Measurements from ENCODE around the gene ATP1B1.

ATP1B1 gene

DNA sequence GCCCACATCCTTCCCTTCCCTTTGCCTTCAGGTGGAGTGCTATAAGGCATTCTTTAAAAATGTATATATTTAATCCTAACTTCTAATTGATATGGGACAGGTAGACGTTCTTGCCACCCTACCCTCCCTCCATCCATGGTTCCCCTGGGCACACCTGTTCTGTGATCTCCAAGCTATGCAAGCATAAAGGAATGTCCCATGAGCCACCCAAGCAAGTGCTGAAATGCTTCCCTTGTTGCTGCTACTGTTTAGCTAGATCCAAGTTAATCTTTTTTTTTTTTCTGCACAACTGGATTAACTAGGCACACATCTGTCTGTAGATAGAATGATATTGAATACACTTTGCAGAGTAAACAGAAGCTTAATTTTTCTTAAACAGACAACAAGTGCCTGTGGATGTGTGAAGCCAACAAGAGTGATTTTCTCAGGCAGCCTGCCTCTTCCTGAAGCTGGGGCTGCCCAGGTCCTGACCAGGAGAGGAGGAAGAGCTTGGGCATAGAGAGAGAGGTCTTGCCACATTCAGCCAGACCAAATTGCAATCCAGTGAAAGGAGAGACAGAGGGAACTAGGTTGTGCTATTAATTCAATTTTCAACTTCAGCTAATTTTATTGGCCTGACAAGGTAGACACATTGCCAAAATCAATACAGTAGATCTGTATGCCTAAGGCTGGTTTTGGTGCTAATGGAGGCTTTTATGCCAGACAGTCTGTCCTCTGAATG lies 28.2 kb upstream of the ATP1B1 start:
- H3K36me3 ChIP-seq (ENCODE audit: insufficient read depth, low read length): no peaks in the 10 kb centered on the region
- no peaks in the 10 kb centered on the region for H3K4me1 ChIP-seq (ENCODE audit: control insufficient read depth, insufficient read depth, low read length, unreplicated experiment)
- H3K79me2 ChIP-seq (ENCODE audit: control insufficient read depth, insufficient read depth, low read length, unreplicated experiment): no peaks in the 10 kb centered on the region
- H3K27me3 ChIP-seq (ENCODE audit: insufficient read depth, low read length): no peaks in the 10 kb centered on the region
- H2AFZ ChIP-seq (ENCODE audit: low read length, unreplicated experiment): no peak overlapping the region
- no peak overlapping the region for H3K27ac ChIP-seq (ENCODE audit: low read depth, low read length)
- no peak overlapping the region for H3K4me3 ChIP-seq (ENCODE audit: low read depth, low read length)

DNA sequence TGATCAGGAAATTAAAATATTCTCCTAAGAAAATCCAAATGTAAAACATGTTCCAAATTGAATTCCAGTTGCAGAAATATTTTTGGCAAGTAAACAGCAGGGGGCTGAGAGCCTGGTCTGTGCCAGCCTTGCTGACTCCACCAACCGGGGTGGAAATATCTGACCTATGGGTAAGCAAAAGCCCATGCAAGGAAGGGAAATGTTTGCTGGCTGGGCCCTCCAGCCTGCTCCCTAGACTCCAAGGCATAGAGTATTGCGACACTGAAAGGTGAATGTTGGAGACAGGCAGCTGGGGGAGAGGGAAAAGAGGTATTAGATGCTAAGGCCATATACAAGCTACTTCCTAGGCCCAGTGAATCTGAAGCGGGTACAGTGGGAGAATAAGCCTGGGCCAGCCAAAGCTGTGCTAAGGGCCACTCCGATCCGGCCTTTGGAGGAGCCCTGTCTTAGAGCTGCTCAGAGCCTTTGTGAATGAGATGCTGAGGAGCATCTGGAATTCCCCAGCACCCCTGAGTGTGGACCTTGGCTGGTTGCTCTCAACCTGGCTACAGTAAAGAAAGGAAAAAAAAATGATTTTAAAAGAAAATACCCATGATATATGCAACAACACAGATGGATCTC lies 24.9 kb upstream of the ATP1B1 start:
- Histone ChIP-seq H3K4me1 (ENCODE audit: control insufficient read depth, insufficient read depth, low read length, unreplicated experiment) (no peaks in the 10 kb centered on the region), H3K79me2 (ENCODE audit: control insufficient read depth, insufficient read depth, low read length, unreplicated experiment) (no peaks in the 10 kb centered on the region), H3K27ac (ENCODE audit: low read depth, low read length) (no peak overlapping the region), H3K36me3 (ENCODE audit: insufficient read depth, low read length) (no peaks in the 10 kb centered on the region), H3K27me3 (ENCODE audit: insufficient read depth, low read length) (no peaks in the 10 kb centered on the region), H2AFZ (ENCODE audit: low read length, unreplicated experiment) (no peak overlapping the region), H3K4me3 (ENCODE audit: low read depth, low read length) (no peak overlapping the region)

DNA sequence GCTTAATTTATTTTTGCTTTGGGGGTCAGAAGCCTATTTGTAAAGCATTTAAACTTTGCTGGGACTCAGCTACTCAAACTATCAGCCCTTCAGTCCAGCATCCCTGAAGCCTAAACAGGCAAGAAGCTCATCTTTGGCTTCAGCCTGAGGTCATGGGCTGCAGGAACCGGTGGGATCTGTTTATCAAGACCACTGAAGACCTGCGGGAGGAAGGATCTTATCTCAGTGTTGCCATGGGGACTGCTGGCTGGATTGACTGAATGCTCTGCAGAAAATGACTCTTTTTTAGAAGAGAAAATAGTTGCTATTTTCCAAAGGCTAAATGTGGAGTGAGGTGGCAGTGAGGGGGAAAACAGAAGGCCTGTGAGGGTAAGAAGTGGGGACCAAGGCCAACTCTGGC lies 20.6 kb upstream of the ATP1B1 start:
- Histone ChIP-seq H3K36me3 (ENCODE audit: insufficient read depth, low read length) (no peaks in the 10 kb centered on the region), H3K79me2 (ENCODE audit: control insufficient read depth, insufficient read depth, low read length, unreplicated experiment) (no peaks in the 10 kb centered on the region), H3K4me1 (ENCODE audit: control insufficient read depth, insufficient read depth, low read length, unreplicated experiment) (no peaks in the 10 kb centered on the region), H3K27me3 (ENCODE audit: insufficient read depth, low read length) (peaks cover 5% of the 10 kb centered on the region; the same call in 1 of the 2 replicates), H2AFZ (ENCODE audit: low read length, unreplicated experiment) (no peak overlapping the region), H3K4me3 (ENCODE audit: low read depth, low read length) (no peak overlapping the region), H3K27ac (ENCODE audit: low read depth, low read length) (no peak overlapping the region)

DNA sequence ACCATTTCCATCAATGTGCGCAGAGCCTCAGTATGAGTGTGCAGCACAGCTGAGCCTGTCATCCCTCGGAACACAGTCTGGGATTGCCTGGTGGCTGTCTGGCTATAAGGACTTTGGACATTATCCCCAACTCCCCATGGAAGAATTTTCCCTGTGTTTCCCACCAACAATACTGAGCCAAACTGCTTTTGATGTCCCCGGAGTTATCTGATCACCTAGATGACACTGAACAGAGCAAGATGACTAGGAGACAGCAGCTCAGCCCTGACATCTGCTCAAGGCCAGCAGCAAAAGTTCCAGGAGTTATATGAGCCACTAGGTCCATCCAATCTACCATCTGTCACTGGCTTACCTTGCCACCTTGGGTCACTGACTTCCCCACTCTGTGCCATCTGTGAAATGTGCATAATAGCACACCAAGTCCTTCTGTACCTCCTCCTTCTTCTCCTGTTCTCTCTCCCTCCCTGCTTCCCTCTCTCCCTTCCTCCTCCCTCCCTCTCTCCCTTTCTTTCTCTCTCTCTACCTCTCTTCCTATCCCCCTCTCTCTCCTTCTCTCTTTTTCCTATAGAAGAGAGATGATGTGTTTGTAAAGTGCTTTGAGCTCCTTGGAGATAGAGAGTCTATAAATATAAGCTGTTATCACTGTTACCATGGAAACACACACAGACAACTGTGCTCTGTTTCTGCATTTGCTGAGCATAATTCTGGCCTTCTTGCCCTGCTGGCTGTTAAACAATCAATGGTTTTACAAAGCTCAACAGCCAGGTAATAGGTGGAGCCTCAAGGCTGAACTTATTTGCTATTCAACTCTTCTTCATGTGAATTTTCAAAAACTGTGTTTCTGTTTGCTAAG lies 19.7 kb upstream of the ATP1B1 start:
- no peak overlapping the region for H2AFZ ChIP-seq (ENCODE audit: low read length, unreplicated experiment)
- H3K27ac ChIP-seq (ENCODE audit: low read depth, low read length): no peak overlapping the region
- H3K36me3 ChIP-seq (ENCODE audit: insufficient read depth, low read length): no peaks in the 10 kb centered on the region
- H3K79me2 ChIP-seq (ENCODE audit: control insufficient read depth, insufficient read depth, low read length, unreplicated experiment): no peaks in the 10 kb centered on the region
- H3K4me3 ChIP-seq (ENCODE audit: low read depth, low read length): no peak overlapping the region
- peaks cover 10% of the 10 kb centered on the region for H3K27me3 ChIP-seq (ENCODE audit: insufficient read depth, low read length)
- no peaks in the 10 kb centered on the region for H3K4me1 ChIP-seq (ENCODE audit: control insufficient read depth, insufficient read depth, low read length, unreplicated experiment)

DNA sequence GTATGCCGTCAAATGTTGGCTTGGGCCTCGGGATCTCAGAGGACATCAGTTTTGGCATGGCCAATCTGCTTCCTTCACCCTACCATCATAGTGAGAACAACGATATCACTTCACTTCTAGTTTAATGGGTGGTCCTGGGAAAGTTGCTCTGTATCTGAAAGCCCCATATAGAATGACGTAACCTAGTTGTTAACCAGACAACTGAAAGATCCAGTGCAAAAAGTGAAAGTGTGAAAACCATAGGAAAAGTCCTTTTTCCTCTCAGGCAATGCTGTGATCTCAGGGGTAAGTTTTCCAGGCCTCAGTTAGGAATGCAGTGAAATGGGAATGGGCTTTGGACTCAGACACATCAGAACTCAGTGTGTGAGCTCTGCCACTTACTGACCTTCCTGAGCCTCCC lies 18.6 kb upstream of the ATP1B1 start:
- Histone ChIP-seq H3K4me3 (ENCODE audit: low read depth, low read length) (no peak overlapping the region), H3K27ac (ENCODE audit: low read depth, low read length) (no peak overlapping the region), H3K79me2 (ENCODE audit: control insufficient read depth, insufficient read depth, low read length, unreplicated experiment) (no peaks in the 10 kb centered on the region), H2AFZ (ENCODE audit: low read length, unreplicated experiment) (no peak overlapping the region), H3K4me1 (ENCODE audit: control insufficient read depth, insufficient read depth, low read length, unreplicated experiment) (no peaks in the 10 kb centered on the region), H3K36me3 (ENCODE audit: insufficient read depth, low read length) (no peaks in the 10 kb centered on the region), H3K27me3 (ENCODE audit: insufficient read depth, low read length) (peaks cover 12% of the 10 kb centered on the region)

DNA sequence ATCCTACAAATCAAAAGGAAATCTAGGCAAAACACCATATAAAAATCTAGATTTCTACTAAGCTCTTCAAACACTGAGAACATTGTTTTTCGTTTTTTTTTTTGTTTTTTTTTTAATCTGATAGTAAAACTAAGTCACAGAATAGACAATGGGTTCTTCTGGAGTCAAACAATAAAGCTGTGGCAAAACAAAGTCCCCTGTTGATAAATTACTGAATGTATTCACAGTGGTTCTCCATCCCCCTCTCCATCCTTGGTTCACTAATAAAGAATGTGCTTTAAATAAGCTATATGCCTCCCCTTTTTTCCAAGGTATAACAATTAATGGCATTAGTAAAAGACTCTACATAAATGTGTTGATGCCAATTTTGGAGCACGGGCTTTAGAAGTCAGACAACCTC lies 16.7 kb upstream of the ATP1B1 start:
- Histone ChIP-seq H3K27me3 (ENCODE audit: insufficient read depth, low read length) (peaks cover 18% of the 10 kb centered on the region), H3K79me2 (ENCODE audit: control insufficient read depth, insufficient read depth, low read length, unreplicated experiment) (no peaks in the 10 kb centered on the region), H3K4me3 (ENCODE audit: low read depth, low read length) (no peak overlapping the region), H3K27ac (ENCODE audit: low read depth, low read length) (no peak overlapping the region), H3K4me1 (ENCODE audit: control insufficient read depth, insufficient read depth, low read length, unreplicated experiment) (no peaks in the 10 kb centered on the region), H2AFZ (ENCODE audit: low read length, unreplicated experiment) (no peak overlapping the region), H3K36me3 (ENCODE audit: insufficient read depth, low read length) (no peaks in the 10 kb centered on the region)

DNA sequence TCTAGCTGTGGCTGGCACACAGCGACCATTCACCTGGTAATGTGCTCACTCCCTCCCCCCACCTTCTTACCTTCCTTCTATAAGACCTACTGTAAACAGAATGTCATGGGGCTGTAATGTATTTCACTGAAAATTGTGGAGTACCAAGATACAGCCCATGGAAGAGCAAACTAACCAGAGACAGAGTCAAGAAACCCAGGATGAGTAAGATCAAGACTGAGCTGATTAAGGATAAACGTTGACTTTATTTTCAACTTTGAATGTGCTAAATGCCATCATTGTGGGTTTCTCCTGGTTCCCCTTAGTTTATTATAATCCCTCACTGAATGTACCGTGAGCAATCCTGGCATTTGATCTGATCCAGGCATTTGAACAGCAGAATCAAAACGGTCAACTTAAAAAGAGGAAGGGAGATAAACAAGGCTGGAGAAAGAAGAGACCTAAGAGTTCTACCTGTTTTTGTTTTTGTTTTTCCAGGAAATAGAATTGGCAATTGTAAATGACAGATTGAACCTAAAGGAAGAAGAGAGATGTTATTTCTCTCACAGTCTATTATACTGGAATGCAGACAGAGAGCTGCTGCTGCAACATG lies 16.1 kb upstream of the ATP1B1 start:
- H3K27ac ChIP-seq (ENCODE audit: low read depth, low read length): no peak overlapping the region
- H3K4me3 ChIP-seq (ENCODE audit: low read depth, low read length): no peak overlapping the region
- H3K79me2 ChIP-seq (ENCODE audit: control insufficient read depth, insufficient read depth, low read length, unreplicated experiment): no peaks in the 10 kb centered on the region
- no peaks in the 10 kb centered on the region for H3K4me1 ChIP-seq (ENCODE audit: control insufficient read depth, insufficient read depth, low read length, unreplicated experiment)
- no peaks in the 10 kb centered on the region for H3K36me3 ChIP-seq (ENCODE audit: insufficient read depth, low read length)
- no peak overlapping the region for H2AFZ ChIP-seq (ENCODE audit: low read length, unreplicated experiment)
- H3K27me3 ChIP-seq (ENCODE audit: insufficient read depth, low read length): peaks cover 18% of the 10 kb centered on the region

DNA sequence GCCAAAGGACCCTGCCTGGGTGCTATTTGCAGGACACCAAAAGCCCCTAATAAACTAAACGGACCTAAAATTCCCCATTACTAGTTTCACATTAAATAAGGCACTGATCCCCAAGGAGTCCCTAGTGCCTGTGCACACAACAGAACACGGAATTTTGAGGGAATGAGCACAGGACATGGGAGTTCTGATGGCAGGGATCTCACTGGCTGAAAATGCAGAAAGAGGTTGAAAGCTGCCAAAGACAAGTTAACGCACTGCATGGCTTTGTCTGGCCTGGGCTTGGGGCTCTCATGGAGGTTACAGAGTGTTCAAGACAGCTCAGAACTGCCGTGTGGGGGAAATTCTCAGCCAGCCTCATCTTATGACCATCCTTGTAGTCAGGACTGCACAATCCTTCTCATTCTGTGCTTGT lies 15.6 kb upstream of the ATP1B1 start:
- Histone ChIP-seq H3K79me2 (ENCODE audit: control insufficient read depth, insufficient read depth, low read length, unreplicated experiment) (no peaks in the 10 kb centered on the region), H3K27ac (ENCODE audit: low read depth, low read length) (no peak overlapping the region), H2AFZ (ENCODE audit: low read length, unreplicated experiment) (no peak overlapping the region), H3K4me1 (ENCODE audit: control insufficient read depth, insufficient read depth, low read length, unreplicated experiment) (no peaks in the 10 kb centered on the region), H3K4me3 (ENCODE audit: low read depth, low read length) (no peak overlapping the region), H3K36me3 (ENCODE audit: insufficient read depth, low read length) (no peaks in the 10 kb centered on the region), H3K27me3 (ENCODE audit: insufficient read depth, low read length) (peaks cover 18% of the 10 kb centered on the region)

DNA sequence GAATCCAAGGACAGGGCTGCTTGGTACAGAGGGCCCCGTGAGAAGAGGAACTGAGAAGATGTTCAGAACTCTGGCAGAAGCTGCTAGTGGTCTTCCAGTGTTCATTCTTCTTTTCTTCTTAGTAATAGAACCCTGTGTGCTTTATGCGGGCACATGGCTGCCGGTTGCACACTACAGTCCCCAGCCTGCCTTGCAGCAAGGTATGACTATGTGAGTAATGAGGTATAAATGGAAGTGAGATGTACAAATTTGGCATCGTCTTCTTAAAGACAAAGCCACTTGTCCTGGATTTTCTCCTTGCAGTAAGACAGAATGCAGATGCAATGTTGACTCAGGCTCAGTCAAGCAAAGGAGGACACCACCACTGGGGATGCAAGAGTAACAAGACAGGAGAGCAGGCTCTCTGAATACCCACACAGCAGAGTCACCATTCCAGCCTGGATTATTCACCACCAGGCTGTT lies 15.0 kb upstream of the ATP1B1 start:
- H2AFZ ChIP-seq (ENCODE audit: low read length, unreplicated experiment): no peak overlapping the region
- H3K27me3 ChIP-seq (ENCODE audit: insufficient read depth, low read length): peaks cover 24% of the 10 kb centered on the region
- no peaks in the 10 kb centered on the region for H3K36me3 ChIP-seq (ENCODE audit: insufficient read depth, low read length)
- no peak overlapping the region for H3K27ac ChIP-seq (ENCODE audit: low read depth, low read length)
- no peak overlapping the region for H3K4me3 ChIP-seq (ENCODE audit: low read depth, low read length)
- H3K4me1 ChIP-seq (ENCODE audit: control insufficient read depth, insufficient read depth, low read length, unreplicated experiment): no peaks in the 10 kb centered on the region
- H3K79me2 ChIP-seq (ENCODE audit: control insufficient read depth, insufficient read depth, low read length, unreplicated experiment): no peaks in the 10 kb centered on the region

DNA sequence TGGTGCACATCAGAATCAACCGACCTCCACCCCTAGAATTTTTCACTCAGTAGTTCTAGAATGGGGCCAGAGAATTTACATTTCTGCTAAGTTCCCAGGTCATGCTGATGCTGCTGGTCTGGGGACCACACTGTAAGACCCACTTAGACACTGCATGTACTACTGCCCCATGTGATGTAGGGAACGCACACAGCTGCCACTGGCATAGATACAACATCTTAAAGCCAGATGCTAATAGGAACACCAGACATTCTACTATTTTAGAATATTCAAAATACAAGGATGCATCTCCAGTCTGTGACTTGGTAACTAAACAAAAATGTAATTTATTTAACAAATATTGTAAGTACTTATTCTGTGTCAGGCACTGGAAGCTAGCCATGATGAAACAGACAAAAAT lies 14.1 kb upstream of the ATP1B1 start:
- Histone ChIP-seq H2AFZ (ENCODE audit: low read length, unreplicated experiment) (no peak overlapping the region), H3K79me2 (ENCODE audit: control insufficient read depth, insufficient read depth, low read length, unreplicated experiment) (no peaks in the 10 kb centered on the region), H3K36me3 (ENCODE audit: insufficient read depth, low read length) (no peaks in the 10 kb centered on the region), H3K4me3 (ENCODE audit: low read depth, low read length) (no peak overlapping the region), H3K4me1 (ENCODE audit: control insufficient read depth, insufficient read depth, low read length, unreplicated experiment) (no peaks in the 10 kb centered on the region), H3K27ac (ENCODE audit: low read depth, low read length) (no peak overlapping the region), H3K27me3 (ENCODE audit: insufficient read depth, low read length) (peaks cover 25% of the 10 kb centered on the region)
